GM19397 (cell line): Measurements from ENCODE around the gene ITGAE.
"Not testable (repeated sequence)": the region's sequence is repeated elsewhere in the genome, so short reads cannot be mapped to it uniquely, and the experiment has no call there.

Experiments used
- ATAC-seq: cut with Tn5 transposase; IDR thresholded peaks from one replicate; pipeline ENCODE4 v1.9.1; 2021; ENCODE audit warnings: mild to moderate bottlenecking, moderate library complexity; ENCODE audit not compliant: unreplicated experiment

Gene ITGAE

DNA sequence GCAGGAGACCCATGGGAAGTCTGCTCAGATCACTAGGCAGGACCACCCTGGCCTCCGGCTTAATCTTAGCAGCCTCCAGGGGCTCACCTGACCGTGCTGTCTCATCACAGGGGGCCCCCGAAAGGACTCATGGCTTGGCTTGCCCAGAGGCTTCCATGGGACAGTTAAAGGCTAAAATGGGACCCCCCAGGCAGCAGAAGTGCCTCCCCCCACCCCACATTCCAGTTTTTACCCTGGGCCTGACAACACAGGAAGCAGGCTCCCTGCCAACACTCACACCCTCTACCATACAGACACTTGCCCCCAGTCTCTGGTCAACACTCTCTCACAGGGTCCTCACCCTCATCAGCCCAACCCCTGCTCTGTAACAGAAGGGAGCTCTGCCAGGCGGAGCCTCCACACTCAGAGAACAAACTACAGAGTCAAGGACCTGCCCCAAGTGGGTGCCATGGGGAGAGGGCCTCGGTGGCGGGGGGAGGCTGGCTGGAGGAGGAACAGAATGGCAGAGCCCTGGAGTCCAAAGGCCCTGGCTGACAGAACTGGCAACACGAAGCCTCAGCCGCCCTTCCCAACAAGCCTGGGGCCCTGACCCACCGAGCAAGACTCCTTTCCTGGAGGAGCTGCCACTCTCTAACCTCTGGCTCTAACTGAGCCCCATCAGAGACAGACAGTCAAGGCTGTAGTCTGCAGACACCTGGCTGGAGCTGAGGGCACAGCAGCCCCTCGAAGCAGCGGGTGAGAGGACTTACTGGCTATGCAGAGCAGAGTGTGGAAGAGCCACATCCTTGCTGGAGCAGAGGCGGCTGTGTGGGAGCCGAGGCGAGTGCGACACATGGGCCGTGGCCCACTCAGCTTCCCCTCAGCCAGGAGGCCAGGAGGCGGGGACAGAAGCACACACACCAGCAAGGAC is at the start of gene ITGAE:
Gene ITGAE, minus strand, starts transcription at position 827 of the 910 bp plus-strand sequence. Its CDS starts 44 bp downstream, at position 783.
- ATAC-seq = no peak

DNA sequence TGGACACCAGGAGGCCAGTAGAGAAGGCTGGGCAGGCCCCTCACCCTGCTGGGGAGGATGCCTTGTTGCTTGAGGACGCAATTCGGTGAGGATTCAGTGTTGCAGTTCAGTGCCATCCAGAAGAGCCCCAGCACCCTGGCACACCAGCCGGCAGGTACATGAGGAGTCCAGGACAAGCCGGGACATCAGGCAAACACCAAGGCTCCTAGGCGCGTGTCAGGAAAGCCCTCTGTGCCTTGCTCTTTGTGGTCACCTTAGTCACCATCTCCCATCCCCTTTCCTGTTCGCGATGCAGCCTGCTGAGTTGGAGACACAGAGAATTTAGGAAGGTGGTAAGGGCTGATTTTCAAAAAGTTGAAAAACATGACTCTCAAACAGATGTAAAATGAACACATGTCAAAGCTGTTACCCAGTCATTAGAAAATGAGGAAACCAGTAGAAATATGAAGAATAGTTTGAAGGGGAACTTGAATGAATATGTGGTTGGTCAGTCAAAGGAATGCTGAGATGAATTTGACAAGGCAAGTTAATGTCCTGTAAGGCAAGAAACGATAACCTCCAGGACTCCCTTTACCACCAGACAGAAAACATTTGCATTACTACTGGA is 47.3 kb upstream of the ITGAE start:
- no peak for ATAC-seq

GRCh38 chr17:3847165-3847670 is 46.2 kb upstream of the ITGAE start:
- ATAC-seq = no peak

- ATAC-seq = no peak
These were observed 45.6 kb upstream of the ITGAE start for GRCh38 chr17:3846437-3847164.

GRCh38 chr17:3845621-3846436 is 44.8 kb upstream of the ITGAE start, which contains the start of gene NCBP3:
NCBP3 (minus strand) TSS chr17:3846246; CDS start chr17:3846223, 23 bp downstream.
- ATAC-seq = peak; percentile 98

- no peak for ATAC-seq
These were observed 44.3 kb upstream of the ITGAE start for GRCh38 chr17:3845291-3845620.

GRCh38 chr17:3844556-3844955 is 43.6 kb upstream of the ITGAE start:
- not testable (repeated sequence) for ATAC-seq

DNA sequence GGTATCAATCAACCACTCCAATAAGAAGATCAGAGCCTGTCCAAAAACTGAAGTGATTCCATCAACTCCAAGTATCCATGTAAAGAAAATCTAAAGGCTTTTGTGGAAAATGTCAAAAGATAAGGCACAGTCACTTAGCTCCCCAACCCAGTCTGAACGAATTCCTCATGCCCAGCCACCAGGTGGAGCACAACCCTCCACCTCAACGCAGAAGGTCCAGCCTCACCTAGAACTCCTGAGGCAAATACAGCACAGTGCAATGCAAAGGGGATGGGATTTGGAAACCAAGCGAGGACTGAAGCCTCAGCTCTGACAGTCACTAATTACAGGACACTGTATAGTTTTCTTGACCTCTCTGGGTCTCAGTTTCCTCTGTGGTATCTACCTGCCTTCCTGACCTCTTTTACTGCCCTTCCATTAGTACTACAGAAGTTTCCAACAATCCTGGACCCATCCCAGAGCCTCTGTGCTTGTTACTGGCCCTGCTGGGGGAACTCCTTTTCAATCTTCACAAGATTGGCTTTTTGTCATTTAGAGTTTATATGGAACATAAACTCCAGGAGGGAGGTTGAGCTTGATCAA is 43.0 kb upstream of the ITGAE start:
- no peak for ATAC-seq

GRCh38 chr17:3838206-3838605 is 37.2 kb upstream of the ITGAE start:
- no peak for ATAC-seq

DNA sequence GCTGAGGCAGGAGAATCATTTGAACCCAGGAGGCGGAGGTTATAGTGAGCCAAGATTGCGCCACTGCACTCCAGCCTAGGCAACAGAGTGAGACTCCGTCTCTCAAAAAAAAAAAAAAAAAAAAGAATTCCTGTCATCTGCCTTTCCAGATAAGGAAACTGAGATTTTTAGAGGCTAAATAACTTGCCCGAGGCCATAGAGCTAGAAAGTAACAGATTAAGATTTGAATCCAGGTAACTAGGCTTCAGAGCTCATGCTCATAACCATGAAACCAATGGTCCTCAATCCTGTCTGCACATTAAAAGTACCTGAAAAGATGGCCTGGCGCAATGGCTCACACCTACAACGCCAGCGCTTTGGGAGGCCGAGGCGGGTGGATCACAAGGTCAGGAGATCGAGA is 35.6 kb upstream of the ITGAE start:
- no peak for ATAC-seq

DNA sequence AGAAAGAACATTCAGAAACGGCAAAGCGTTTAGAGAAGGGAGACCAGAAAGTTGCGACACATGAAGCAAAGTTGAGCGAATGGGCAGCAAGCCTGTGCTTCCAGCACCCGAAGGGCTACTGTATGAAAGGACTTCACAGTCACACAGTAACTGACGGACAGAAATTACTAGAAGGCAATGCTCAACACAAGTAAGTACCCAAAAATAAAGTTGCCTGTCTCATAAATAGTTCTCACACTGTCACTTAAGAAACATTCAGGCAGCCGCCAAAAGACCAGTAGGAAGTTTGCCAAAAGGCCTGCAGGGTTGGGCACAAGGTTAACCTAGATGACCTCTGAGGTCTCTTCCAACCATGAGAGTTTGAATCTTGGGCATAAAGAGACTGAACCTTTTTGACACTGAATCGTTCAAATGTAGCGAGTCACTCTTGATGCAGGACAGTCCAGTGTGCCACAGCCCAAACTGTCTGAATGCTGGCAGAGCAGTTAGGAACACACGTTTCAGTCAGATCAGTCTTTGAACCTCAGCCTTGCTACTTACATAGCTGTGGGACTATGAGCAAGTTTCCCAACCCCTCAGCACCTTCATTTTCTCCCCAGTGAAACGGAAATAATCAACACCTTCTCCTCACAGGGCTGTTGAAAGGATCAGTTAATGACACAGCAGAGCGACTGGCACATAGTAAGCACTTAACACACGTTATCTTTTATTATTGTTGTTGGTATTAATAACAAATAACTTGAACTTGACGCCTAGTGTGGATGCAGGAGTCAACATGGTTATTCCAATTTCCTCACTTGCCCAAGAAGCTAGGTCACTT is 34.6 kb upstream of the ITGAE start:
- ATAC-seq = no peak

GRCh38 chr17:3834811-3835210 is 33.8 kb upstream of the ITGAE start:
- no peak for ATAC-seq

DNA sequence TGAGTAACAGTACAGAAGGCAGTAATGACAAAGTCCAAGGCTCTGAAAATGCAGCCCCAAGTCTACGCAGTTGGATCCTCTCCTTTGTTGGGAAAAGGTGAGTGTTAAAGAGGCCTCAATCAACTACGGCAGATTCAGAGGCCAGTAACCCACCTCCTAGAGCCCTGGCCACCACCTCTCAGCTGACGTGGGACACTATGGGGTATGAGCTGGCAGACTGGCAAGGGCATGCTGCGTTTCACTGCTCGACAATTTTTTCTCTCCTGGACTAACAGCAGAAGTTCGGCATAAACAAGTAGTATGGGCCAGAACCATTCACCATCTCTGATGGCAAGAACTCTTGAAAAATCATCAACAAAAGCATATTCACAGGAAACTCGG is 27.9 kb upstream of the ITGAE start:
- no peak for ATAC-seq

- ATAC-seq = no peak
These were observed 27.3 kb upstream of the ITGAE start for GRCh38 chr17:3828151-3828851.

- no peak for ATAC-seq
These were observed 26.3 kb upstream of the ITGAE start for GRCh38 chr17:3827124-3827773.

GRCh38 chr17:3826191-3826590 is 25.2 kb upstream of the ITGAE start:
- no peak for ATAC-seq

GRCh38 chr17:3821101-3821500 is 20.1 kb upstream of the ITGAE start:
- no peak for ATAC-seq

GRCh38 chr17:3818786-3819185 is 17.8 kb upstream of the ITGAE start:
- no peak for ATAC-seq
